Retina (tissue), 1 donor: ENCODE data around the gene HYI.
"Not testable (repeated sequence)": the region's sequence is repeated elsewhere in the genome, so short reads cannot be mapped to it uniquely, and the experiment has no call there.

Experiments
- DNase-seq: peaks from one replicate; pipeline ENCODE4 v3.0.0-alpha.2; 2016

HYI gene

GRCh38 chr1:43426221-43426620, 27.5 kb downstream of the HYI start:
- no peak for DNase-seq

- no peak for DNase-seq
Observed at GRCh38 chr1:43425045-43425444, 28.7 kb downstream of the HYI start.

GRCh38 chr1:43423672-43424550, 29.8 kb downstream of the HYI start:
- DNase-seq, result no peak

GRCh38 chr1:43422995-43423671, 30.6 kb downstream of the HYI start:
- DNase-seq, result no peak

GRCh38 chr1:43421976-43422750, 31.6 kb downstream of the HYI start:
- no peak for DNase-seq

GRCh38 chr1:43421396-43421795, 32.3 kb downstream of the HYI start:
- DNase-seq, result no peak

GRCh38 chr1:43420874-43421273, 32.9 kb downstream of the HYI start:
- DNase-seq, result no peak

GRCh38 chr1:43419627-43420425, 33.9 kb downstream of the HYI start:
- no peak for DNase-seq

- DNase-seq, result no peak
Observed at GRCh38 chr1:43418858-43419257, 34.9 kb downstream of the HYI start.

- no peak for DNase-seq
Observed at GRCh38 chr1:43415901-43416300, 37.8 kb downstream of the HYI start.

- DNase-seq, result peak; percentile 64
Observed at GRCh38 chr1:43414634-43415223, 39.0 kb downstream of the HYI start.

GRCh38 chr1:43413426-43413825, 40.3 kb downstream of the HYI start:
- DNase-seq, result not testable (repeated sequence)

- no peak for DNase-seq
Observed at GRCh38 chr1:43410571-43410970, 43.2 kb downstream of the HYI start.

- DNase-seq, result no peak
Observed at GRCh38 chr1:43405876-43406234, 47.9 kb downstream of the HYI start.

GRCh38 chr1:43405219-43405875, 48.4 kb downstream of the HYI start:
- DNase-seq, result no peak

- no peak for DNase-seq
Observed at GRCh38 chr1:43404353-43404752, 49.4 kb downstream of the HYI start.

- DNase-seq, result no peak
Observed at GRCh38 chr1:43402089-43402865, 51.5 kb downstream of the HYI start.
